OCI-LY3 (cell line): ENCODE results near the gene MAML1.

Source experiments
- EZH2phosphoT487 ChIP-seq: fragments of 200-600 bp; shearing (Covaris generic); IDR thresholded peaks from 2 replicates; pipeline ENCODE4 v1.6.1; 2018; ENCODE audit warnings: antibody characterized with exemption, mixed run types, low read depth
- TF ChIP-seq, protein P1 (sequence below): fragments of 200-600, 300-600 bp; sonication (generic); IDR thresholded peaks from 2 replicates; pipeline ENCODE4 v1.5.1; 2014; ENCODE audit warnings: antibody characterized with exemption, low read length, low read depth

DNA sequence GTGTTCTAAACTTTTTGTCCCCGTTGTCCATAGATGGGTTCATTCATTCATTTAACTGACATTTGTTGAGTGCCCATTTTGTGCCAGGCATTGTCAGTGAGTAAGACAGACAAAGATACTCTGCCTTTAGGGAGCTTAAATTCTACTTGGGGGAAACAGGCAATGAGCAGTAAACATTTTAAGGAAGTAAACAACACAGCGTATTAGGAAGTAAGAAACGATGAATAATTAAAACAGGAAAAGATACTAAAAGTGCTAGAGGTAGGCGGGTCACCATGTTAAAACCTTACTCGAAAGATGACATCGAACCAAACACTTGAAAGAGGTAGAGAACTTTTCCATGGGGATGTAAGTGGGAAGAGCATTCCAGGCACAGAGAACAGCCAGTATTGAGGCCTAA lies 5.5 kb upstream of the MAML1 start:
- no peak for TF ChIP-seq EZH2phosphoT487
- TF ChIP-seq, protein P1, sequence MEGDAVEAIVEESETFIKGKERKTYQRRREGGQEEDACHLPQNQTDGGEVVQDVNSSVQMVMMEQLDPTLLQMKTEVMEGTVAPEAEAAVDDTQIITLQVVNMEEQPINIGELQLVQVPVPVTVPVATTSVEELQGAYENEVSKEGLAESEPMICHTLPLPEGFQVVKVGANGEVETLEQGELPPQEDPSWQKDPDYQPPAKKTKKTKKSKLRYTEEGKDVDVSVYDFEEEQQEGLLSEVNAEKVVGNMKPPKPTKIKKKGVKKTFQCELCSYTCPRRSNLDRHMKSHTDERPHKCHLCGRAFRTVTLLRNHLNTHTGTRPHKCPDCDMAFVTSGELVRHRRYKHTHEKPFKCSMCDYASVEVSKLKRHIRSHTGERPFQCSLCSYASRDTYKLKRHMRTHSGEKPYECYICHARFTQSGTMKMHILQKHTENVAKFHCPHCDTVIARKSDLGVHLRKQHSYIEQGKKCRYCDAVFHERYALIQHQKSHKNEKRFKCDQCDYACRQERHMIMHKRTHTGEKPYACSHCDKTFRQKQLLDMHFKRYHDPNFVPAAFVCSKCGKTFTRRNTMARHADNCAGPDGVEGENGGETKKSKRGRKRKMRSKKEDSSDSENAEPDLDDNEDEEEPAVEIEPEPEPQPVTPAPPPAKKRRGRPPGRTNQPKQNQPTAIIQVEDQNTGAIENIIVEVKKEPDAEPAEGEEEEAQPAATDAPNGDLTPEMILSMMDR = no peak
